B cell (primary cell): ENCODE measurements around the gene MORF4L1. TPM values are rescaled to one million over a fixed set of nuclear protein-coding genes. Genes with fewer than 3 reads are reported as not detected.

Experiments used
- ATAC-seq: fragments of 200-7000 bp; cut with Tn5 transposase; one replicate; pipeline ENCODE4 v1.10.0; 2021; ENCODE audit warnings: low read depth, mild to moderate bottlenecking, moderate number of reproducible peaks, moderate library complexity
- CTCF ChIA-PET: fragments of 350-600 bp; sonication (Branson Sonifier 250); formaldehyde crosslinking; loops from one replicate; lab custom pipeline; 2021; ENCODE audit warnings: antibody characterized with exemption, inconsistent platforms; lab: Charles Lee
- POLR2A ChIA-PET: fragments of 350-600 bp; sonication (Branson Sonifier 250); formaldehyde crosslinking; loops from one replicate; lab custom pipeline; 2021; ENCODE audit warnings: antibody characterized with exemption; lab: Charles Lee
- DNase-seq: peaks from one replicate; pipeline ENCODE4 v3.0.0; 2013
- H2AFZ ChIP-seq: 2 replicates; pipeline ENCODE4 v1.6.1; 2012; ENCODE audit warnings: mild to moderate bottlenecking, low read depth, low read length; ENCODE audit not compliant: insufficient read depth, poor library complexity, severe bottlenecking
- H3K27ac ChIP-seq, 2 donors: 1 replicate in 1 of 2; 2 replicates in 1 of 2; pipeline ENCODE4 v1.5.1; 2012 to 2013; ENCODE audit warnings: low read length in 2 of 2, mild to moderate bottlenecking in 2 of 2, moderate library complexity in 1 of 2
- H3K27me3 ChIP-seq, 4 experiments: fragments of 200-600 bp in 1 of 4; sonication (generic) in 1 of 4; replicated peaks in 1 of 4; 1 replicate in 2 of 4; 2 replicates in 2 of 4; pipeline versions ENCODE4 v1.6.1 to v1.7.0; 2013 to 2016; ENCODE audit warnings: low read length in 3 of 4, mild to moderate bottlenecking in 2 of 4, mixed read lengths in 1 of 4, moderate library complexity in 1 of 4; ENCODE audit not compliant: insufficient read depth in 4 of 4, control insufficient read depth in 3 of 4; ENCODE audit errors: control extremely low read depth in 1 of 4
- H3K36me3 ChIP-seq, 2 experiments: replicated peaks in 1 of 2; 1 replicate in 1 of 2; 2 replicates in 1 of 2; pipeline versions ENCODE4 v1.6.1 to v1.7.1; 2013; ENCODE audit warnings: low read length in 1 of 2; ENCODE audit not compliant: insufficient read depth in 2 of 2, control insufficient read depth in 1 of 2; ENCODE audit errors: control extremely low read depth in 1 of 2, extremely low read depth in 1 of 2
- H3K4me1 ChIP-seq, 2 donors: fragments of 200-600 bp in 1 of 2; sonication (generic) in 1 of 2; 1 replicate in 1 of 2; 2 replicates in 1 of 2; pipeline versions ENCODE4 v1.5.1 to v1.6.1; 2013 to 2017; ENCODE audit warnings: low read length in 2 of 2; ENCODE audit not compliant: control insufficient read depth in 2 of 2, insufficient read depth in 2 of 2
- H3K4me2 ChIP-seq: replicated peaks from 2 replicates; pipeline ENCODE3; 2012; ENCODE audit warnings: mild to moderate bottlenecking, low read depth, low read length; ENCODE audit not compliant: poor library complexity, severe bottlenecking
- H3K4me3 ChIP-seq, 5 experiments: fragments of 200-600 bp in 1 of 5; sonication (generic) in 1 of 5; 1 replicate in 3 of 5; 2 replicates in 2 of 5; pipeline versions ENCODE4 v1.5.1 to v1.7.0; 2011 to 2016; ENCODE audit warnings: low read length in 4 of 5, mild to moderate bottlenecking in 4 of 5, low read depth in 2 of 5, control low read depth in 1 of 5, moderate library complexity in 1 of 5; ENCODE audit not compliant: insufficient read depth in 1 of 5; ENCODE audit errors: control extremely low read depth in 1 of 5, extremely low read depth in 1 of 5
- H3K79me2 ChIP-seq: fragments of 200-600 bp; sonication (generic); one replicate; pipeline ENCODE4 v1.6.0; 2016; ENCODE audit warnings: low read length; ENCODE audit not compliant: control insufficient read depth, insufficient read depth
- H3K9ac ChIP-seq: fragments of 200-600 bp; sonication (generic); 2 replicates; pipeline ENCODE4 v1.6.1; 2017; ENCODE audit warnings: mild to moderate bottlenecking, low read length, moderate library complexity
- H3K9me3 ChIP-seq, 3 donors: one replicate each; pipeline versions ENCODE4 v1.6.1 to v1.7.1; 2013; ENCODE audit warnings: low read length in 2 of 3; ENCODE audit not compliant: control insufficient read depth in 2 of 3, insufficient read depth in 1 of 3; ENCODE audit errors: control extremely low read depth in 1 of 3
- H4K20me1 ChIP-seq: 2 replicates; pipeline ENCODE4 v1.6.0; 2012; ENCODE audit warnings: mild to moderate bottlenecking, low read length; ENCODE audit not compliant: insufficient read depth, control insufficient read depth, poor library complexity, severe bottlenecking
- H3K27ac Mint-ChIP-seq: one replicate; pipeline ENCODE4 v1.8.0; 2021; ENCODE audit warnings: mixed read lengths
- H3K27me3 Mint-ChIP-seq: one replicate; pipeline ENCODE4 v1.8.0; 2021; ENCODE audit warnings: mixed read lengths
- H3K4me1 Mint-ChIP-seq: one replicate; pipeline ENCODE4 v1.8.0; 2021; ENCODE audit warnings: mixed read lengths
- H3K4me3 Mint-ChIP-seq: one replicate; pipeline ENCODE4 v1.8.0; 2021; ENCODE audit warnings: mixed read lengths
- H3K9me3 Mint-ChIP-seq: one replicate; pipeline ENCODE4 v1.8.0; 2022; ENCODE audit warnings: mixed read lengths; ENCODE audit not compliant: insufficient read depth
- CTCF ChIP-seq: fragments of 200-600 bp; IDR thresholded peaks from one replicate; pipeline ENCODE4 v1.8.0; 2022; ENCODE audit warnings: antibody characterized with exemption, mild to moderate bottlenecking
- EZH2 ChIP-seq: IDR thresholded peaks from 2 replicates; pipeline ENCODE4 v1.6.1; 2012; ENCODE audit warnings: borderline replicate concordance, low read depth, mild to moderate bottlenecking, moderate library complexity, low read length; ENCODE audit not compliant: insufficient read depth, poor library complexity, severe bottlenecking
- WGBS: methylation state at CpG from one replicate; pipeline ENCODE4 v1.1.5; 2013; ENCODE audit warnings: missing lambda C conversion rate; ENCODE audit not compliant: insufficient coverage; 5-methylcytosine and 5-hydroxymethylcytosine counted together
- intact Hi-C: fragments of 100-400 bp; cut with micrococcal nuclease; formaldehyde crosslinking; loops from one replicate; pipeline ENCODE4 v1.10.0; 2022
- polyA plus RNA-seq: library from polyadenylated mRNA; depleted of rRNA; stranded (reverse); fragments of >200 nt; gene quantifications from 2 replicates; pipeline ENCODE4 v1.2.3, GENCODE V29; 2012
- total RNA-seq, 2 donors: library from RNA; stranded (reverse); fragments of 120-200 nt in 1 of 2; gene quantifications; 1 replicate in 1 of 2; 2 replicates in 1 of 2; pipeline versions ENCODE4 v1.2.3 to v1.2.4, GENCODE V29; 2013 to 2022

MORF4L1 gene
- total and polyA plus RNA-seq, 2 donors (not counting 1 experiment from before 2014, with no cell fraction given), result 79.0 to 242 TPM

GRCh38 chr15:78893538-78893937, 20.8 kb downstream of the MORF4L1 start:
- H3K27me3 Mint-ChIP-seq, result no peaks in the 10 kb centered on the region
- H3K9me3 ChIP-seq, result no peaks in the 10 kb centered on the region
- no peak overlapping the region for H3K27ac ChIP-seq
- no peaks in the 10 kb centered on the region for H3K27me3 ChIP-seq
- H3K4me3 ChIP-seq, result no peak overlapping the region
- ATAC-seq (no peak), DNase-seq (no peak)
- H3K4me1 Mint-ChIP-seq, result no peaks in the 10 kb centered on the region
- peaks cover 31 to 86% of the 10 kb centered on the region in 2 experiments for H3K36me3 ChIP-seq
- peaks cover 75% of the 10 kb centered on the region for H4K20me1 ChIP-seq
- no peak overlapping the region for H2AFZ ChIP-seq
- H3K27ac Mint-ChIP-seq, result no peak overlapping the region
- no peak for TF ChIP-seq CTCF
- no peak for TF ChIP-seq EZH2
- H3K4me2 ChIP-seq, result no peak overlapping the region
- H3K79me2 ChIP-seq, result peaks cover 33% of the 10 kb centered on the region
- CTCF ChIA-PET, result no interaction called here
- H3K4me1 ChIP-seq, result no peaks in the 10 kb centered on the region
- H3K4me3 Mint-ChIP-seq, result no peak overlapping the region
- POLR2A ChIA-PET, result interaction anchor here (0.8 kb wide), 1 partner anchor 20 kb away, joined by 4 read pairs; no protein-coding TSS in a partner anchor
- no peak overlapping the region for H3K9ac ChIP-seq
- H3K9me3 Mint-ChIP-seq, result no peaks in the 10 kb centered on the region
- WGBS, result no CpG with 5 or more reads among the region's 2 CpGs
- intact Hi-C loops, result loop anchor here (2.0 kb wide), 1 partner anchor 13 kb away; no protein-coding TSS in a partner anchor

- Histone ChIP-seq H3K27ac (no peak overlapping the region), H2AFZ (no peak overlapping the region), H3K9me3 (no peaks in the 10 kb centered on the region), H3K9ac (no peak overlapping the region), H3K4me3 (no peak overlapping the region), H3K4me2 (no peak overlapping the region), H4K20me1 (peaks cover 76% of the 10 kb centered on the region), H3K27me3 (no peaks in the 10 kb centered on the region), H3K36me3 (peaks cover 28 to 86% of the 10 kb centered on the region in 2 experiments), H3K4me1 (no peaks in the 10 kb centered on the region), H3K79me2 (peaks cover 22% of the 10 kb centered on the region)
- TF ChIP-seq EZH2, result no peak
- TF ChIP-seq CTCF, result no peak
- Mint-ChIP-seq H3K4me3 (no peak overlapping the region), H3K27ac (no peak overlapping the region), H3K4me1 (no peaks in the 10 kb centered on the region), H3K27me3 (no peaks in the 10 kb centered on the region), H3K9me3 (no peaks in the 10 kb centered on the region)
- no CpG with 5 or more reads among the region's 3 CpGs for WGBS
- ATAC-seq, result no peak
- intact Hi-C loops, result no loop called here
- POLR2A ChIA-PET, result no interaction called here
- CTCF ChIA-PET, result no interaction called here
- no peak for DNase-seq
Measured at GRCh38 chr15:78895471-78895870, 22.8 kb downstream of the MORF4L1 start.
